ENCODE results near the gene CAPN11. TPM values are rescaled to one million over a fixed set of nuclear protein-coding genes. Genes with fewer than 3 reads are reported as not detected.
A peak's percentile ranks its signal among the peaks of the same experiment; 100 is the strongest.

The CAPN11 gene
- total and polyA plus RNA-seq, 4 donors, result 0.08 to 0.19 (median 0.09) TPM; not detected in 1

DNA sequence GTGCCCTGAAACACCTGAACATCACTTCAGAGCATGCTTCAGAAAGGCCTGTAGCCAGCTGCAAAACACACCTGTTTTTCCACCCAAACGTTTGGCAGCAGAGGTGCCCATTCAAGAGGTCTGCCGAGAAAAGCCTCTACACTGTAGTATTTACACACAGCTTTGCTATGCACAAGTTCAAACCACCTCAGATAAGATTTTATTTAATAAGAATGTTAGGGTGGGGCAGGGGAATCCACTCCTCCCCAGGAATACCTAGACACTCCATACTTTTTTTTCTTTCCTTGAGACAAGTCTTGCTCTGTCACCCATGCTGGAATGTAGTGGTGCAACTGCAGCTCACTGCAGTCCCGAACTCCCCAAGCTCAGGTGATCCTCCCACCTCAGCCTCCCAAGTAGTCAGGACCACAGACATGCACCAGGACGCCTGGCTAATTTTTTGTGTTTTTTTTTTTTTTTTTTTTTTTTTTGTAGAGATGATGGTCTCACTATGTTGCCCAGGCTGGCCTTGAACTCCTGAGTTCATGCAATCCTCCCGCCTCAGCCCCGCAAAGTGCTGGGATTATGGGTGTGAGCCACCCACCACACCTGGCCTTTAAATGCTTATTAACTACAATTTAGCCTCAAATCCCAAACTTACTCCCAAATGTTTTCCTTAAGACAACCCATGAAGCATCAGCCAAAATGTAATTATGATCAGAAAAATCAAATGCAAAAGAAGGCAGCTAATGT is 41.1 kb upstream of the CAPN11 start:
- H3K4me1 ChIP-seq (ENCODE audit: control insufficient read depth in 4 of 4, insufficient read depth in 4 of 4, low read length in 3 of 4), result peaks cover 15 to 47% (median 39%) of the 10 kb centered on the region in 4 donors
- DNase-seq (ENCODE audit: low spot score), result no peak
- H3K36me3 ChIP-seq (ENCODE audit: control insufficient read depth in 4 of 4, insufficient read depth in 3 of 4, low read depth in 1 of 4, low read length in 3 of 4), result peaks cover 4 to 15% (median 9%) of the 10 kb centered on the region in 4 donors
- no peaks in the 10 kb centered on the region for H3K9me3 ChIP-seq (ENCODE audit: control insufficient read depth in 4 of 4, low read length in 3 of 4)
- no peak overlapping the region for H3K4me3 ChIP-seq (ENCODE audit: low read depth in 1 of 3, low read length in 3 of 3)
- TF ChIP-seq, protein P1, sequence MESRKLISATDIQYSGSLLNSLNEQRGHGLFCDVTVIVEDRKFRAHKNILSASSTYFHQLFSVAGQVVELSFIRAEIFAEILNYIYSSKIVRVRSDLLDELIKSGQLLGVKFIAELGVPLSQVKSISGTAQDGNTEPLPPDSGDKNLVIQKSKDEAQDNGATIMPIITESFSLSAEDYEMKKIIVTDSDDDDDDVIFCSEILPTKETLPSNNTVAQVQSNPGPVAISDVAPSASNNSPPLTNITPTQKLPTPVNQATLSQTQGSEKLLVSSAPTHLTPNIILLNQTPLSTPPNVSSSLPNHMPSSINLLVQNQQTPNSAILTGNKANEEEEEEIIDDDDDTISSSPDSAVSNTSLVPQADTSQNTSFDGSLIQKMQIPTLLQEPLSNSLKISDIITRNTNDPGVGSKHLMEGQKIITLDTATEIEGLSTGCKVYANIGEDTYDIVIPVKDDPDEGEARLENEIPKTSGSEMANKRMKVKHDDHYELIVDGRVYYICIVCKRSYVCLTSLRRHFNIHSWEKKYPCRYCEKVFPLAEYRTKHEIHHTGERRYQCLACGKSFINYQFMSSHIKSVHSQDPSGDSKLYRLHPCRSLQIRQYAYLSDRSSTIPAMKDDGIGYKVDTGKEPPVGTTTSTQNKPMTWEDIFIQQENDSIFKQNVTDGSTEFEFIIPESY (IDR thresholded peaks at IDR 0.05), result no peak
- TF ChIP-seq EGR1 (IDR thresholded peaks at IDR 0.05; ENCODE audit: low read depth in 2 of 2) (no peak), FOXA2 (IDR thresholded peaks at IDR 0.05) (no peak), TAF1 (conservative IDR thresholded peaks at IDR 0.05) (no peak), GABPA (IDR thresholded peaks at IDR 0.05 in 1 of 2, conservative IDR thresholded peaks at IDR 0.05 in 1 of 2) (no peak), FOXA1 (IDR thresholded peaks at IDR 0.05) (no peak), JUND (IDR thresholded peaks at IDR 0.05) (no peak), HNF4G (IDR thresholded peaks at IDR 0.05) (no peak), YY1 (IDR thresholded peaks at IDR 0.05) (no peak), NR2F2 (IDR thresholded peaks at IDR 0.05) (no peak)
- TF ChIP-seq, protein P2, sequence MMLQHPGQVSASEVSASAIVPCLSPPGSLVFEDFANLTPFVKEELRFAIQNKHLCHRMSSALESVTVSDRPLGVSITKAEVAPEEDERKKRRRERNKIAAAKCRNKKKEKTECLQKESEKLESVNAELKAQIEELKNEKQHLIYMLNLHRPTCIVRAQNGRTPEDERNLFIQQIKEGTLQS (IDR thresholded peaks at IDR 0.05), result no peak
- TF ChIP-seq, protein P3, sequence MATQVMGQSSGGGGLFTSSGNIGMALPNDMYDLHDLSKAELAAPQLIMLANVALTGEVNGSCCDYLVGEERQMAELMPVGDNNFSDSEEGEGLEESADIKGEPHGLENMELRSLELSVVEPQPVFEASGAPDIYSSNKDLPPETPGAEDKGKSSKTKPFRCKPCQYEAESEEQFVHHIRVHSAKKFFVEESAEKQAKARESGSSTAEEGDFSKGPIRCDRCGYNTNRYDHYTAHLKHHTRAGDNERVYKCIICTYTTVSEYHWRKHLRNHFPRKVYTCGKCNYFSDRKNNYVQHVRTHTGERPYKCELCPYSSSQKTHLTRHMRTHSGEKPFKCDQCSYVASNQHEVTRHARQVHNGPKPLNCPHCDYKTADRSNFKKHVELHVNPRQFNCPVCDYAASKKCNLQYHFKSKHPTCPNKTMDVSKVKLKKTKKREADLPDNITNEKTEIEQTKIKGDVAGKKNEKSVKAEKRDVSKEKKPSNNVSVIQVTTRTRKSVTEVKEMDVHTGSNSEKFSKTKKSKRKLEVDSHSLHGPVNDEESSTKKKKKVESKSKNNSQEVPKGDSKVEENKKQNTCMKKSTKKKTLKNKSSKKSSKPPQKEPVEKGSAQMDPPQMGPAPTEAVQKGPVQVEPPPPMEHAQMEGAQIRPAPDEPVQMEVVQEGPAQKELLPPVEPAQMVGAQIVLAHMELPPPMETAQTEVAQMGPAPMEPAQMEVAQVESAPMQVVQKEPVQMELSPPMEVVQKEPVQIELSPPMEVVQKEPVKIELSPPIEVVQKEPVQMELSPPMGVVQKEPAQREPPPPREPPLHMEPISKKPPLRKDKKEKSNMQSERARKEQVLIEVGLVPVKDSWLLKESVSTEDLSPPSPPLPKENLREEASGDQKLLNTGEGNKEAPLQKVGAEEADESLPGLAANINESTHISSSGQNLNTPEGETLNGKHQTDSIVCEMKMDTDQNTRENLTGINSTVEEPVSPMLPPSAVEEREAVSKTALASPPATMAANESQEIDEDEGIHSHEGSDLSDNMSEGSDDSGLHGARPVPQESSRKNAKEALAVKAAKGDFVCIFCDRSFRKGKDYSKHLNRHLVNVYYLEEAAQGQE (IDR thresholded peaks at IDR 0.05), result no peak
- TF ChIP-seq, protein P4, sequence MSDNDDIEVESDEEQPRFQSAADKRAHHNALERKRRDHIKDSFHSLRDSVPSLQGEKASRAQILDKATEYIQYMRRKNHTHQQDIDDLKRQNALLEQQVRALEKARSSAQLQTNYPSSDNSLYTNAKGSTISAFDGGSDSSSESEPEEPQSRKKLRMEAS (IDR thresholded peaks at IDR 0.05), result no peak
- TF ChIP-seq, protein P5, sequence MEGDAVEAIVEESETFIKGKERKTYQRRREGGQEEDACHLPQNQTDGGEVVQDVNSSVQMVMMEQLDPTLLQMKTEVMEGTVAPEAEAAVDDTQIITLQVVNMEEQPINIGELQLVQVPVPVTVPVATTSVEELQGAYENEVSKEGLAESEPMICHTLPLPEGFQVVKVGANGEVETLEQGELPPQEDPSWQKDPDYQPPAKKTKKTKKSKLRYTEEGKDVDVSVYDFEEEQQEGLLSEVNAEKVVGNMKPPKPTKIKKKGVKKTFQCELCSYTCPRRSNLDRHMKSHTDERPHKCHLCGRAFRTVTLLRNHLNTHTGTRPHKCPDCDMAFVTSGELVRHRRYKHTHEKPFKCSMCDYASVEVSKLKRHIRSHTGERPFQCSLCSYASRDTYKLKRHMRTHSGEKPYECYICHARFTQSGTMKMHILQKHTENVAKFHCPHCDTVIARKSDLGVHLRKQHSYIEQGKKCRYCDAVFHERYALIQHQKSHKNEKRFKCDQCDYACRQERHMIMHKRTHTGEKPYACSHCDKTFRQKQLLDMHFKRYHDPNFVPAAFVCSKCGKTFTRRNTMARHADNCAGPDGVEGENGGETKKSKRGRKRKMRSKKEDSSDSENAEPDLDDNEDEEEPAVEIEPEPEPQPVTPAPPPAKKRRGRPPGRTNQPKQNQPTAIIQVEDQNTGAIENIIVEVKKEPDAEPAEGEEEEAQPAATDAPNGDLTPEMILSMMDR (IDR thresholded peaks at IDR 0.05; ENCODE audit: low read depth, low read length, missing input control), result no peak
- H3K27ac ChIP-seq (ENCODE audit: low read depth in 1 of 2, low read length in 2 of 2), result peak overlapping the region; percentile 35 to 42
- no peaks in the 10 kb centered on the region for H3K27me3 ChIP-seq (ENCODE audit: control insufficient read depth in 4 of 4, insufficient read depth in 4 of 4, low read length in 3 of 4)
- H3K9ac ChIP-seq (ENCODE audit: low read depth in 1 of 2, low read length in 2 of 2), result no peak overlapping the region
- WGBS, result 50% methylated on average over 6 of the region's 6 CpGs

Data from liver (tissue), 9 donors.